Measurements from ENCODE around the gene EEF1A2.

The EEF1A2 gene

DNA sequence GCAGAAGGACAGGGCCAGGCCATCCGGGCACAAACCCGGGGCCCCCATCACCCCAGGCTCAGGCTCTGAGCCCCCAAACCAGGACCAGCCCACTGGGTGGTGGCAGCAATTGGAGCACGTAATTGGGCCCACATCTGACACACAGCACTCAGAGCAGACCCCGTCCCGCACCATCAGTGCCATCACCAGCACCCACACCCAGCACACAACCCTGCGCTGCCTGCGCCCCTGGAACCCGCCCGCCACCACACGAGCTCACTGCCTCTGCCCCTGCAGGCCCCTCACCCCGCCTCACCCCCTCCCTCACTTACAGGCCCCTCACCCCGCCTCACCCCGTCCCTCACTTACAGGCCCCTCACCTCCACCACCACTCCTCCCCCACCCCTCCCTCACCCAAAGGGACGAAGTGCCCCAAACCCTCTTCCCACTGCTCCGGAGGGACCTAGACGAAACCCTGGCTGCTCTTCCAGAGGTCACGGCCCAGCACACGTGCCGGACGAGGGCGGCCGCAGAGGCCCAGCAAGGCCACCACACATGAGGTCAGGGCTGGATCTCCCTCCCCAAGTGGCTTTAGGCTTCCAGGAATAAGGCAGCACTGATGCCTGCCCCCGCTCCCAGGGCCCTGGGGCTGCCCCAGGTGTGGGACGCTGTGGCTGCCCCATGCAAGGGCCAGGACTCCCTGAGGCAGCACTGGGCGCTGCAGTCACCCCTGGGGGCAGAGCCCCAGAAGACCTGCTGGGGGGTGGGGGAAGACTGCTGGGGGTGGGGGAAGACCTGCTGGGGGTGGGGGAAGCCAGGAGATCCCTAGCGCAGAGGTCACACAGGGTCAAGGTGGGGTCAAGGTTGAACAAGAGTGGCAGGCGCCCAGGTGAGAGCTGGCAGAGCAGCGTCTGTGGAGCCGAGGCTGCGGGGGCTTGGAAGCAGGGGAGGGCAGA, 48.8 kb downstream of the EEF1A2 start:
- H3K4me2 ChIP-seq (ENCODE audit: low read length) = no peak overlapping the region
- H3K4me3 ChIP-seq (ENCODE audit: low read depth, low read length, poor library complexity, severe bottlenecking) = no peak overlapping the region
- H3K9ac ChIP-seq (ENCODE audit: low read length) = no peak overlapping the region
- H3K4me1 ChIP-seq (ENCODE audit: insufficient read depth, low read length, severe bottlenecking) = no peaks in the 10 kb centered on the region
- H3K36me3 ChIP-seq (ENCODE audit: insufficient read depth, low read length) = no peaks in the 10 kb centered on the region
- TF ChIP-seq EZH2 (IDR thresholded peaks at IDR 0.05; ENCODE audit: borderline replicate concordance, low read length) = no peak
- TF ChIP-seq, protein P1, sequence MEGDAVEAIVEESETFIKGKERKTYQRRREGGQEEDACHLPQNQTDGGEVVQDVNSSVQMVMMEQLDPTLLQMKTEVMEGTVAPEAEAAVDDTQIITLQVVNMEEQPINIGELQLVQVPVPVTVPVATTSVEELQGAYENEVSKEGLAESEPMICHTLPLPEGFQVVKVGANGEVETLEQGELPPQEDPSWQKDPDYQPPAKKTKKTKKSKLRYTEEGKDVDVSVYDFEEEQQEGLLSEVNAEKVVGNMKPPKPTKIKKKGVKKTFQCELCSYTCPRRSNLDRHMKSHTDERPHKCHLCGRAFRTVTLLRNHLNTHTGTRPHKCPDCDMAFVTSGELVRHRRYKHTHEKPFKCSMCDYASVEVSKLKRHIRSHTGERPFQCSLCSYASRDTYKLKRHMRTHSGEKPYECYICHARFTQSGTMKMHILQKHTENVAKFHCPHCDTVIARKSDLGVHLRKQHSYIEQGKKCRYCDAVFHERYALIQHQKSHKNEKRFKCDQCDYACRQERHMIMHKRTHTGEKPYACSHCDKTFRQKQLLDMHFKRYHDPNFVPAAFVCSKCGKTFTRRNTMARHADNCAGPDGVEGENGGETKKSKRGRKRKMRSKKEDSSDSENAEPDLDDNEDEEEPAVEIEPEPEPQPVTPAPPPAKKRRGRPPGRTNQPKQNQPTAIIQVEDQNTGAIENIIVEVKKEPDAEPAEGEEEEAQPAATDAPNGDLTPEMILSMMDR (IDR thresholded peaks at IDR 0.05; ENCODE audit: low read length) = no peak
- no peaks in the 10 kb centered on the region for H3K79me2 ChIP-seq (ENCODE audit: insufficient read depth, low read length)
- no peaks in the 10 kb centered on the region for H3K9me2 ChIP-seq (ENCODE audit: low read depth, low read length)
- H3F3A ChIP-seq (ENCODE audit: insufficient read depth, low read length) = no peaks in the 10 kb centered on the region
- no peak overlapping the region for H3K27ac ChIP-seq (ENCODE audit: low read depth, low read length, poor library complexity, severe bottlenecking)
- H4K20me1 ChIP-seq (ENCODE audit: insufficient read depth, low read length) = no peaks in the 10 kb centered on the region
- no peak overlapping the region for H2AFZ ChIP-seq (ENCODE audit: low read length)
- H3K9me3 ChIP-seq (ENCODE audit: low read length) = no peaks in the 10 kb centered on the region
- 0 out of 2 replicates have a peak, but pooled peaks cover 7% of the 10 kb centered on the region for H3K27me3 ChIP-seq (ENCODE audit: insufficient read depth, low read length)

DNA sequence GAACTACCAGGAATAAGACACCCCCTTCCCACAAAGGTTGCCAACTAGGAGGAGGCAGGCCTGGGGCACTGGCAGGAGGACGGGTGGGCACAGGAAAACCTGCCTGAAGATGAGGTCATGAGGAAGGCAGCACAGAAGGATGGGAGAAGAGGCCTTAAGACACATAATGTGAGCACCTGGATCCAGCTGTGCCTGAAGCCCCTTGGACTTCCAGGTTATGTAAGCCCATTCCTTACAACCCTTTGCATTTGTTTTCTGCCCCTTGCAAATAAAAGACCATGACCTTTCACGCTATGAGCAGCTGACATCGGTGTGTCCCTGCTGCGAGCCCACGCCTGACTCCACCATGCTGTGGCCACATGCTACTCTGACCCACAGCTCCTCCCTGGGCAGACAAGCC, 49.9 kb downstream of the EEF1A2 start:
- no peaks in the 10 kb centered on the region for H4K20me1 ChIP-seq (ENCODE audit: insufficient read depth, low read length)
- no peak overlapping the region for H2AFZ ChIP-seq (ENCODE audit: low read length)
- H3K79me2 ChIP-seq (ENCODE audit: insufficient read depth, low read length) = no peaks in the 10 kb centered on the region
- no peak overlapping the region for H3K4me2 ChIP-seq (ENCODE audit: low read length)
- no peak overlapping the region for H3K4me3 ChIP-seq (ENCODE audit: low read depth, low read length, poor library complexity, severe bottlenecking)
- no peaks in the 10 kb centered on the region for H3K4me1 ChIP-seq (ENCODE audit: insufficient read depth, low read length, severe bottlenecking)
- no peaks in the 10 kb centered on the region for H3F3A ChIP-seq (ENCODE audit: insufficient read depth, low read length)
- no peaks in the 10 kb centered on the region for H3K36me3 ChIP-seq (ENCODE audit: insufficient read depth, low read length)
- no peaks in the 10 kb centered on the region for H3K9me2 ChIP-seq (ENCODE audit: low read depth, low read length)
- TF ChIP-seq, protein P1 (IDR thresholded peaks at IDR 0.05; ENCODE audit: low read length) = no peak
- no peak for TF ChIP-seq EZH2 (IDR thresholded peaks at IDR 0.05; ENCODE audit: borderline replicate concordance, low read length)
- H3K9ac ChIP-seq (ENCODE audit: low read length) = no peak overlapping the region
- H3K27ac ChIP-seq (ENCODE audit: low read depth, low read length, poor library complexity, severe bottlenecking) = no peak overlapping the region
- H3K27me3 ChIP-seq (ENCODE audit: insufficient read depth, low read length) = no peaks in the 10 kb centered on the region
- H3K9me3 ChIP-seq (ENCODE audit: low read length) = no peaks in the 10 kb centered on the region

DNA sequence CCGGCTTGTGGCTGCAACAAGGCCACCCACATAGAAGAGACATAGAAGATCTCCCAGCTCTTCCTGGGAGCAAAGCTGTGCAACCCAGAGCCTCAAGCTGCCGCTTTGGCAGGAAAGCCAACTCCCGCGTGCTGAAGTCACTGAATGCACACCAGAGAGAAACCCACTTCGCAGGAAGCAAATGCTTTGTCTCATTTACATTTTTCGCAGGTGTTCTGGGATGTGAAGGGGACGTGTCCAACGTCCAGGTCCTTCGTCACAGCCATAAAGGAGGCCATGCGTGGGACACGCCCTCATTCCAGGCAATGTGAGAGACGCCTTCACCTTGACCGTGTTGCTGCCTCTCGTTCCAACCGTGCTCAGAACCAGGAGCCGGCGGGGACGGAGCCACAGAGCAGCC, 50.9 kb downstream of the EEF1A2 start:
- H3K4me1 ChIP-seq (ENCODE audit: insufficient read depth, low read length, severe bottlenecking) = no peaks in the 10 kb centered on the region
- TF ChIP-seq EZH2 (IDR thresholded peaks at IDR 0.05; ENCODE audit: borderline replicate concordance, low read length) = no peak
- TF ChIP-seq, protein P1 (IDR thresholded peaks at IDR 0.05; ENCODE audit: low read length) = no peak
- no peaks in the 10 kb centered on the region for H3K9me3 ChIP-seq (ENCODE audit: low read length)
- H3K9ac ChIP-seq (ENCODE audit: low read length) = no peak overlapping the region
- no peak overlapping the region for H3K27ac ChIP-seq (ENCODE audit: low read depth, low read length, poor library complexity, severe bottlenecking)
- H3K27me3 ChIP-seq (ENCODE audit: insufficient read depth, low read length) = no peaks in the 10 kb centered on the region
- H3K4me3 ChIP-seq (ENCODE audit: low read depth, low read length, poor library complexity, severe bottlenecking) = no peak overlapping the region
- no peak overlapping the region for H3K4me2 ChIP-seq (ENCODE audit: low read length)
- no peaks in the 10 kb centered on the region for H3K36me3 ChIP-seq (ENCODE audit: insufficient read depth, low read length)
- no peaks in the 10 kb centered on the region for H3K79me2 ChIP-seq (ENCODE audit: insufficient read depth, low read length)
- H3F3A ChIP-seq (ENCODE audit: insufficient read depth, low read length) = no peaks in the 10 kb centered on the region
- H3K9me2 ChIP-seq (ENCODE audit: low read depth, low read length) = no peaks in the 10 kb centered on the region
- H4K20me1 ChIP-seq (ENCODE audit: insufficient read depth, low read length) = no peaks in the 10 kb centered on the region
- H2AFZ ChIP-seq (ENCODE audit: low read length) = no peak overlapping the region

All from OCI-LY1 (cell line).